OCI-LY7 (cell line): Measurements from ENCODE around the gene TMEM255B.

Experiments
- CTCF ChIP-seq: fragments of 200-600 bp; sonication (generic); conservative IDR thresholded peaks from 2 replicates; pipeline ENCODE4 v1.5.1; 2014; ENCODE audit warnings: mild to moderate bottlenecking, antibody characterized with exemption, low read length, moderate library complexity, mixed read lengths
- EZH2phosphoT487 ChIP-seq: fragments of 200-600 bp; sonication (generic); IDR thresholded peaks from 2 replicates; pipeline ENCODE4 v1.6.1; 2018; ENCODE audit warnings: low read depth, borderline replicate concordance, mild to moderate bottlenecking, mixed run types, antibody characterized with exemption, low read length, moderate library complexity, mixed read lengths

- TF ChIP-seq CTCF: no peak
- TF ChIP-seq EZH2phosphoT487: no peak
These were observed 15.4 kb upstream of the TMEM255B start for GRCh38 chr13:113743366-113744195.
